Measurements from ENCODE around the gene RHO. TPM values are rescaled to one million over a fixed set of nuclear protein-coding genes. Genes with fewer than 3 reads are reported as not detected.

RHO gene
- total RNA-seq, 1 experiment from 2014 or later: not detected

- no peak for TF ChIP-seq CTCF (IDR thresholded peaks at IDR 0.05; ENCODE audit: unreplicated experiment)
- no peak overlapping the region for H3K27ac Mint-ChIP-seq (ENCODE audit: low read depth, unreplicated experiment)
- ChIA-PET CTCF (interaction anchor here (0.5 to 1.3 kb wide), 3 partner anchors 63 to 377 kb away, joined by 3 to 10 read pairs (median 4); no protein-coding TSS in a partner anchor), POLR2A (no interaction called here)
- no peaks in the 10 kb centered on the region for H3K4me1 Mint-ChIP-seq (ENCODE audit: insufficient read depth, unreplicated experiment)
- no peaks in the 10 kb centered on the region for H3K27me3 Mint-ChIP-seq (ENCODE audit: insufficient read depth, unreplicated experiment)
- DNase-seq (ENCODE audit: unreplicated experiment): no peak
- BruUV-seq (replicated peaks): no TSS peak
- peaks cover 6% of the 10 kb centered on the region for H3K36me3 Mint-ChIP-seq (ENCODE audit: insufficient read depth, unreplicated experiment)
- no peak overlapping the region for H3K4me3 Mint-ChIP-seq (ENCODE audit: unreplicated experiment)
- intact Hi-C loops (cut with micrococcal nuclease): no loop called here
- no peaks in the 10 kb centered on the region for H3K9me3 Mint-ChIP-seq (ENCODE audit: unreplicated experiment)
These were observed 26.7 kb downstream of the RHO start for GRCh38 chr3:129555153-129555550.

- intact Hi-C loops (cut with micrococcal nuclease): no loop called here
- Mint-ChIP-seq H3K27ac (ENCODE audit: low read depth, unreplicated experiment) (no peak overlapping the region), H3K9me3 (ENCODE audit: unreplicated experiment) (no peaks in the 10 kb centered on the region), H3K27me3 (ENCODE audit: insufficient read depth, unreplicated experiment) (no peaks in the 10 kb centered on the region), H3K36me3 (ENCODE audit: insufficient read depth, unreplicated experiment) (peaks cover 6% of the 10 kb centered on the region), H3K4me3 (ENCODE audit: unreplicated experiment) (no peak overlapping the region), H3K4me1 (ENCODE audit: insufficient read depth, unreplicated experiment) (peaks cover 4% of the 10 kb centered on the region)
- ChIA-PET CTCF (interaction anchor here (1.3 kb wide), 1 partner anchor 64 kb away, joined by 10 read pairs; no protein-coding TSS in a partner anchor), POLR2A (no interaction called here)
- DNase-seq (ENCODE audit: unreplicated experiment): no peak
- BruUV-seq (replicated peaks): no TSS peak
- no peak for TF ChIP-seq CTCF (IDR thresholded peaks at IDR 0.05; ENCODE audit: unreplicated experiment)
These were observed 27.3 kb downstream of the RHO start for GRCh38 chr3:129555616-129556357.

- ChIA-PET CTCF (no interaction called here), POLR2A (no interaction called here)
- DNase-seq (ENCODE audit: unreplicated experiment): no peak
- H3K36me3 Mint-ChIP-seq (ENCODE audit: insufficient read depth, unreplicated experiment): peaks cover 6% of the 10 kb centered on the region
- H3K27me3 Mint-ChIP-seq (ENCODE audit: insufficient read depth, unreplicated experiment): no peaks in the 10 kb centered on the region
- intact Hi-C loops (cut with micrococcal nuclease): no loop called here
- H3K4me1 Mint-ChIP-seq (ENCODE audit: insufficient read depth, unreplicated experiment): peaks cover 7% of the 10 kb centered on the region
- no peak for TF ChIP-seq CTCF (IDR thresholded peaks at IDR 0.05; ENCODE audit: unreplicated experiment)
- no TSS peak for BruUV-seq (replicated peaks)
- H3K9me3 Mint-ChIP-seq (ENCODE audit: unreplicated experiment): no peaks in the 10 kb centered on the region
- no peak overlapping the region for H3K27ac Mint-ChIP-seq (ENCODE audit: low read depth, unreplicated experiment)
- H3K4me3 Mint-ChIP-seq (ENCODE audit: unreplicated experiment): no peak overlapping the region
These were observed 27.9 kb downstream of the RHO start for GRCh38 chr3:129556358-129556695.

- Mint-ChIP-seq H3K27ac (ENCODE audit: low read depth, unreplicated experiment) (no peak overlapping the region), H3K4me1 (ENCODE audit: insufficient read depth, unreplicated experiment) (peaks cover 7% of the 10 kb centered on the region), H3K4me3 (ENCODE audit: unreplicated experiment) (no peak overlapping the region), H3K9me3 (ENCODE audit: unreplicated experiment) (no peaks in the 10 kb centered on the region), H3K36me3 (ENCODE audit: insufficient read depth, unreplicated experiment) (peaks cover 6% of the 10 kb centered on the region), H3K27me3 (ENCODE audit: insufficient read depth, unreplicated experiment) (no peaks in the 10 kb centered on the region)
- no peak for DNase-seq (ENCODE audit: unreplicated experiment)
- no peak for TF ChIP-seq CTCF (IDR thresholded peaks at IDR 0.05; ENCODE audit: unreplicated experiment)
- CTCF ChIA-PET: no interaction called here
- no TSS peak for BruUV-seq (replicated peaks)
- POLR2A ChIA-PET: no interaction called here
- intact Hi-C loops (cut with micrococcal nuclease): no loop called here
These were observed 28.6 kb downstream of the RHO start for GRCh38 chr3:129556890-129557547.
